C4-2B (cell line): Measurements from ENCODE around the gene PARD3B.

Experiments
- H3K27ac ChIP-seq: fragments of 450-650 bp; 2 replicates; pipeline ENCODE4 v1.5.1; 2017
- CTCF ChIP-seq: fragments of 450-650 bp; conservative IDR thresholded peaks from 2 replicates; pipeline ENCODE4 v1.5.1; 2017; ENCODE audit warnings: mild to moderate bottlenecking
- ZFX ChIP-seq: fragments of 450-650 bp; IDR thresholded peaks from 2 replicates; pipeline ENCODE4 v1.6.1; 2017

Gene PARD3B

DNA sequence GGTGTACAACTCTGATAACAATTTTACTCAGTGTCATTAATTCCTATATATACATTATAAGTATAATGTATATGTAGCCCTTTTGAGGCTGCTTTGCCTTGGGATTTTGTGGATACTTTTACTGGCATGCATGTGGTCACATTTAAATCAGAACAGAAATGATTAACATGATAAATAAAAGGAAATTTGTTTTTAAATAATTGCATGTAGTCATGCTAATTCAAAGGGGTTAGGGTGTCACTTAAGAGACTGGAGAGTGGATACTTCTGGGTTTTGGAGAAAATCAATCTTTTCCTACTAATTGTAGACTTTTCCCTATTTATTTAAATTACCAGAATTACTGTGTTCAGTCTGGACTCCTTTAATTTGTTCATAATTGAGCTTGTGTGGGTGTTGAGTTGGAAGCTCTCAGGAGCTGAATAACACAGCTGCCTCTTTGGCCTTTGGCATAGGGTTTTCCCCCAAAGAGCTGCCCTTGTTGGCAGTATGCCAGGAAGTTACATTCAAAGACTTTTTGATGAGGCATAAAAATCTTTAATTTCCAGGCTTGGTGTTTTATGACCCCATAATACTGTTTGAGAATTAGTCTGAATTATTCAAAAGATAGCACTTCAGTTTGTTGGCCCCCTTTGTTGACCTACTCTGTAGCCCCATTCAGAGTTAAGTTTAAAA lies 652.3 kb downstream of the PARD3B start:
- no peak overlapping the region for H3K27ac ChIP-seq
- TF ChIP-seq ZFX = no peak
- no peak for TF ChIP-seq CTCF

DNA sequence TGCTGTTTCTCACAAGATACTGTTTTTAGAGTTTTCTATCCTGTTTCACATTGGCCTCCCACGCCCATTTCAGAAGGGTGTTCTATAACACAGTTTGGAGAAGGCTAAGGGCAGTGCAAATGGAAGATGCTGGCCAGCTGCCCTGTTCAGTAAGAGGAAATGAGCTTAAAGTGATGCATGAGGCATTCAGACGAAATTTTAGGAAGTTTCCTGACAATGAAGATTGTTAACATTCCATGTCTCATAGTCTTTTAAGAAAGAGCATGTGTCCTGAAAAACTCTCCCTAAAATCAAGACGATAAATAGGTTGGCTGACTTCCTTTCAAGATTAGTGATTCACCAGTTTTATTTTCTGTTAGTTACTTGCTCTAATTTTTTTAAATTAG lies 652.9 kb downstream of the PARD3B start:
- TF ChIP-seq CTCF (no peak), ZFX (no peak)
- H3K27ac ChIP-seq = no peak overlapping the region

GRCh38 chr2:205199165-205199850 lies 654.0 kb downstream of the PARD3B start:
- no peak overlapping the region for H3K27ac ChIP-seq
- TF ChIP-seq ZFX (no peak), CTCF (no peak)

- TF ChIP-seq CTCF = no peak
- no peak for TF ChIP-seq ZFX
These were observed 665.2 kb downstream of the PARD3B start for GRCh38 chr2:205210494-205210893.

GRCh38 chr2:205212357-205212756 lies 667.1 kb downstream of the PARD3B start:
- TF ChIP-seq CTCF (no peak), ZFX (no peak)
- H3K27ac ChIP-seq = no peak overlapping the region

More at GRCh38 chr2:205210494-205210893, 665.2 kb downstream of the PARD3B start:
- no peak overlapping the region for H3K27ac ChIP-seq

DNA sequence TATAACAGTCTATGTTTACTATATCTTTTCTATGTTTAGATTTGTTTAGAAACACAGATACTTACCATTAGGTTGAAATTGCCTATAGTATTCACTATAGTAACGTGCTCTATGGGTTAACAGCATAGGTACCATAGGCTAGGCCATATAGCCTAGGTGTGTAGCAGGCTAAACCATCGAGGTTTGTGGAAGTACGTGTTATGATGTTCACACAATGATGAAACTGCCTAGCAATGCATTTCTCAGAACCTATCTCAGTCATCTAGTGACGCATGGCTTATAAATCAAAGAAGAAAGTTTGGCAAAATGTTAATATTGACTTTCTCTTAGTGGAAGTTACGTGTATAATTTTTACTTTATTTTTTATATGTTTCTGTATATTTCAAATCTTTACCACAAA lies 670.8 kb downstream of the PARD3B start:
- no peak overlapping the region for H3K27ac ChIP-seq
- TF ChIP-seq ZFX (no peak), CTCF (no peak)

GRCh38 chr2:205216580-205216979 lies 671.3 kb downstream of the PARD3B start:
- TF ChIP-seq ZFX (no peak), CTCF (no peak)
- H3K27ac ChIP-seq = no peak overlapping the region
